HG03439 (cell line): ENCODE results near the gene GMDS.

Source experiments
- ATAC-seq: cut with Tn5 transposase; IDR thresholded peaks from one replicate; pipeline ENCODE4 v1.9.1; 2021; ENCODE audit warnings: mild to moderate bottlenecking, moderate library complexity; ENCODE audit not compliant: unreplicated experiment

Gene GMDS

GRCh38 chr6:1641343-1641885 is 604.0 kb downstream of the GMDS start:
- ATAC-seq: no peak

- no peak for ATAC-seq
These were observed 604.9 kb downstream of the GMDS start for GRCh38 chr6:1640476-1640875.

- no peak for ATAC-seq
These were observed 606.0 kb downstream of the GMDS start for GRCh38 chr6:1639430-1639829.

- no peak for ATAC-seq
These were observed 608.2 kb downstream of the GMDS start for GRCh38 chr6:1636971-1637871.

GRCh38 chr6:1636272-1636825 is 609.1 kb downstream of the GMDS start:
- ATAC-seq: no peak

- no peak for ATAC-seq
These were observed 609.9 kb downstream of the GMDS start for GRCh38 chr6:1635305-1636010.

GRCh38 chr6:1634081-1634480 is 611.3 kb downstream of the GMDS start:
- no peak for ATAC-seq

GRCh38 chr6:1633366-1634021 is 611.9 kb downstream of the GMDS start:
- no peak for ATAC-seq

GRCh38 chr6:1631251-1631650 is 614.2 kb downstream of the GMDS start:
- no peak for ATAC-seq

- ATAC-seq: no peak
These were observed 614.6 kb downstream of the GMDS start for GRCh38 chr6:1630771-1631217.

GRCh38 chr6:1630212-1630770 is 615.1 kb downstream of the GMDS start:
- no peak for ATAC-seq

- no peak for ATAC-seq
These were observed 616.1 kb downstream of the GMDS start for GRCh38 chr6:1629316-1629715.

- no peak for ATAC-seq
These were observed 617.4 kb downstream of the GMDS start for GRCh38 chr6:1627827-1628560.

- ATAC-seq: no peak
These were observed 618.9 kb downstream of the GMDS start for GRCh38 chr6:1626481-1626880.

GRCh38 chr6:1625794-1626435 is 619.5 kb downstream of the GMDS start:
- no peak for ATAC-seq

GRCh38 chr6:1624851-1625781 is 620.3 kb downstream of the GMDS start:
- ATAC-seq: no peak

- ATAC-seq: no peak
These were observed 621.2 kb downstream of the GMDS start for GRCh38 chr6:1624058-1624850.

GRCh38 chr6:1623769-1624057 is 621.7 kb downstream of the GMDS start:
- no peak for ATAC-seq
